OCI-LY7 (cell line): ENCODE results near the gene PERP. TPM values are rescaled to one million over a fixed set of nuclear protein-coding genes. Genes with fewer than 3 reads are reported as not detected.

ENCODE experiments used
- BruUV-seq: library from RNA; stranded (reverse); fragments of 400-500 nt; replicated peaks from 2 replicates; lab custom pipeline; 2021; lab: Mats Ljungman, UMichigan
- CTCF ChIA-PET: fragments of 300-600 bp; sonication (Branson Sonifier 250); formaldehyde crosslinking; loops from one replicate; lab custom pipeline; 2022; ENCODE audit warnings: antibody characterized with exemption; ENCODE audit not compliant: unreplicated experiment; lab: Charles Lee
- POLR2A ChIA-PET: fragments of 300-600 bp; sonication (Branson Sonifier 250); formaldehyde crosslinking; loops from one replicate; lab custom pipeline; 2022; ENCODE audit warnings: antibody characterized with exemption; lab: Charles Lee
- DNase-seq: peaks from one replicate; pipeline ENCODE4 v3.0.0-alpha.2; 2015; ENCODE audit warnings: low spot score
- H2AFZ ChIP-seq: fragments of 200-600 bp; sonication (generic), shearing (Covaris generic); 2 replicates; pipeline ENCODE4 v1.6.1; 2014; ENCODE audit warnings: mild to moderate bottlenecking, antibody characterized with exemption, low read length, moderate library complexity
- H3K27ac ChIP-seq: fragments of 200-600 bp; sonication (generic); 2 replicates; pipeline ENCODE4 v1.5.1; 2014; ENCODE audit warnings: mixed run types, low read depth, mild to moderate bottlenecking, moderate library complexity, low read length, inconsistent platforms; ENCODE audit not compliant: poor library complexity, severe bottlenecking
- H3K36me3 ChIP-seq: fragments of 200-600 bp; sonication (generic); 2 replicates; pipeline ENCODE4 v1.6.1; 2014; ENCODE audit warnings: mild to moderate bottlenecking, antibody characterized with exemption, low read length, moderate library complexity, mixed read lengths; ENCODE audit not compliant: insufficient read depth
- H3K4me1 ChIP-seq: fragments of 200-600 bp; sonication (generic); 2 replicates; pipeline ENCODE4 v1.5.1; 2014; ENCODE audit warnings: mild to moderate bottlenecking, low read length; ENCODE audit not compliant: insufficient read depth, poor library complexity, severe bottlenecking
- H3K4me2 ChIP-seq: fragments of 200-600 bp; sonication (generic); 2 replicates; pipeline ENCODE4 v1.6.1; 2014; ENCODE audit warnings: mild to moderate bottlenecking, low read length
- H3K4me3 ChIP-seq: fragments of 200-600 bp; sonication (generic); 2 replicates; pipeline ENCODE4 v1.5.1; 2014; ENCODE audit warnings: mild to moderate bottlenecking, low read depth, low read length; ENCODE audit not compliant: poor library complexity, severe bottlenecking
- H3K79me2 ChIP-seq: fragments of 200-600 bp; sonication (generic); 2 replicates; pipeline ENCODE4 v1.6.1; 2016; ENCODE audit warnings: low read depth, mild to moderate bottlenecking, low read length, moderate library complexity, mixed read lengths; ENCODE audit not compliant: insufficient read depth
- H3K9me2 ChIP-seq: fragments of 200-600 bp; sonication (generic); 2 replicates; pipeline ENCODE4 v1.6.1; 2016; ENCODE audit warnings: mild to moderate bottlenecking, low read length, mixed read lengths; ENCODE audit not compliant: insufficient read depth
- H3K9me3 ChIP-seq: fragments of 200-600 bp; sonication (generic); 2 replicates; pipeline ENCODE4 v1.6.1; 2014; ENCODE audit warnings: mild to moderate bottlenecking, mixed run types, low read length, mixed read lengths
- H4K20me1 ChIP-seq: fragments of 200-600 bp; sonication (generic); 2 replicates; pipeline ENCODE4 v1.6.1; 2014; ENCODE audit warnings: mild to moderate bottlenecking, antibody characterized with exemption, low read length, moderate library complexity, mixed read lengths; ENCODE audit not compliant: insufficient read depth
- CTCF ChIP-seq: fragments of 200-600 bp; sonication (generic); conservative IDR thresholded peaks from 2 replicates; pipeline ENCODE4 v1.5.1; 2014; ENCODE audit warnings: mild to moderate bottlenecking, antibody characterized with exemption, low read length, moderate library complexity, mixed read lengths
- EZH2phosphoT487 ChIP-seq: fragments of 200-600 bp; sonication (generic); IDR thresholded peaks from 2 replicates; pipeline ENCODE4 v1.6.1; 2018; ENCODE audit warnings: low read depth, borderline replicate concordance, mild to moderate bottlenecking, mixed run types, antibody characterized with exemption, low read length, moderate library complexity, mixed read lengths
- intact Hi-C: fragments of 100-400 bp; cut with micrococcal nuclease; formaldehyde crosslinking; loops from one replicate; pipeline ENCODE4 v1.10.0; 2022; ENCODE audit not compliant: unreplicated experiment
- total RNA-seq, 2 experiments: library from RNA; depleted of rRNA in 1 of 2; stranded (reverse); fragments of >200 nt in 1 of 2; shearing (Covaris generic) in 1 of 2; gene quantifications; 2 replicates each; pipeline ENCODE4 v1.2.3, GENCODE V29; 2014 to 2022

PERP gene
- total RNA-seq, 2 experiments from 2014 or later, result not detected

GRCh38 chr6:138109042-138109997 is 2.1 kb upstream of the PERP start:
- H3K27ac ChIP-seq, result no peak overlapping the region
- H3K9me3 ChIP-seq, result no peaks in the 10 kb centered on the region
- H3K4me2 ChIP-seq, result no peak overlapping the region
- ChIA-PET CTCF (interaction anchor here (1.0 kb wide), 1 partner anchor 102 kb away, joined by 3 read pairs; no protein-coding TSS in a partner anchor), POLR2A (no interaction called here)
- H4K20me1 ChIP-seq, result no peaks in the 10 kb centered on the region
- TF ChIP-seq EZH2phosphoT487 (no peak), CTCF (peak; percentile 99)
- no peaks in the 10 kb centered on the region for H3K36me3 ChIP-seq
- no peak overlapping the region for H2AFZ ChIP-seq
- no peaks in the 10 kb centered on the region for H3K4me1 ChIP-seq
- H3K79me2 ChIP-seq, result no peaks in the 10 kb centered on the region
- intact Hi-C loops, result loop anchor here (1.0 to 2.0 kb wide), 2 partner anchors 108 to 405 kb away; no protein-coding TSS in a partner anchor
- peak; percentile 62 for DNase-seq
- no peaks in the 10 kb centered on the region for H3K9me2 ChIP-seq
- BruUV-seq, result no TSS peak
- no peak overlapping the region for H3K4me3 ChIP-seq

- no peak overlapping the region for H2AFZ ChIP-seq
Measured at GRCh38 chr6:138107752-138108592, 753 bp upstream of the PERP start.

More at GRCh38 chr6:138107752-138108592, 753 bp upstream of the PERP start:
- POLR2A ChIA-PET, result no interaction called here
- Histone ChIP-seq H3K4me3 (no peak overlapping the region), H3K4me2 (no peak overlapping the region), H3K27ac (no peak overlapping the region), H3K9me3 (no peaks in the 10 kb centered on the region), H3K4me1 (no peaks in the 10 kb centered on the region), H3K79me2 (no peaks in the 10 kb centered on the region), H3K36me3 (no peaks in the 10 kb centered on the region), H3K9me2 (no peaks in the 10 kb centered on the region), H4K20me1 (no peaks in the 10 kb centered on the region)
- DNase-seq, result no peak
- intact Hi-C loops, result loop anchor here (2.0 kb wide), 1 partner anchor 403 kb away; no protein-coding TSS in a partner anchor
- BruUV-seq, result no TSS peak
- CTCF ChIA-PET, result interaction anchor here (1.0 kb wide), 1 partner anchor 100 kb away, joined by 3 read pairs; no protein-coding TSS in a partner anchor
- TF ChIP-seq EZH2phosphoT487 (no peak), CTCF (no peak)
